ENCODE measurements around the gene CYP51A1. TPM values are rescaled to one million over a fixed set of nuclear protein-coding genes. Genes with fewer than 3 reads are reported as not detected.

Gene CYP51A1
- total RNA-seq, 1 experiment from 2014 or later = 89.0 TPM

DNA sequence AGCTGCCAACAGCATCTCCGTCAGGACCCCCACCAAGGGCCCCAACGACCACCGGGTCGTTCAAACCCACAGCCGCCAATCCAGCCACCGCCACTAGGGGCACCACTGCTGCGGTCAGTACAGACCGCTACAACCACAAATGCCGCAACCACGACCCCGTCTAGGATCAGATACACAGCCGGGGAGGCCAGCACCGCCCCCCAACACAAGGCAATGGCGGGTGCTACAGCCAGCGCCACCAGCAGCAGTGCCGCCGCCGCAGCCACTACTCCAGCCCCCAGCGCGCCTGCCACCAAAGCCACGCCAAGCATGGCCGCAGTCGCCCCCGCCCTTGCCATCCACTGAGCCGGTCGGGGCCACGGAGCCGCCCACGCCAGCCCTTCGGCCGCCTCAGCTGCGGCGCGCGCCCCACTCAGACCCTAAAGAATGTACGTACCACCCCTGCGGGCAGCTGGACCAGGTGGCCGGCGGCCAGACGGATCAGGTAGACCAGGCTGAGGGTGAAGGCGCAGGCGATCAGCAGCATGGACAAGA is 473 bp downstream of the CYP51A1 start:
- Histone ChIP-seq H3K27ac (peak overlapping the region; percentile 73), H3K79me2 (ENCODE audit: low read depth) (peaks cover 49% of the 10 kb centered on the region), H3K9me3 (ENCODE audit: insufficient read depth, low read depth) (no peaks in the 10 kb centered on the region), H3K4me1 (replicated peaks; ENCODE audit: insufficient read depth) (peaks cover 20% of the 10 kb centered on the region), H2AFZ (peak overlapping the region; percentile 85), H4K20me1 (ENCODE audit: insufficient read depth) (peaks cover 24% of the 10 kb centered on the region), H3F3A (ENCODE audit: insufficient read depth, low read depth) (no peaks in the 10 kb centered on the region), H3K27me3 (ENCODE audit: insufficient read depth, low read depth) (no peaks in the 10 kb centered on the region), H3K36me3 (ENCODE audit: low read depth) (peaks cover 23% of the 10 kb centered on the region), H3K4me2 (peak overlapping the region; percentile 86), H3K4me3 (peak overlapping the region; percentile 65), H3K9me2 (ENCODE audit: insufficient read depth) (no peaks in the 10 kb centered on the region)
- no TSS peak for BruUV-seq (replicated peaks)
- intact Hi-C loops (cut with micrococcal nuclease; ENCODE audit: unreplicated experiment) = loop anchor here (1.0 kb wide), 2 partner anchors 313 to 577 kb away; partner anchors contain the start of gene GATAD1
- ChIA-PET CTCF (no interaction called here), POLR2A (ENCODE audit: unreplicated experiment) (no interaction called here)
- TF ChIP-seq EZH2 (IDR thresholded peaks at IDR 0.05; ENCODE audit: low read depth) = no peak
- TF ChIP-seq, protein P1, sequence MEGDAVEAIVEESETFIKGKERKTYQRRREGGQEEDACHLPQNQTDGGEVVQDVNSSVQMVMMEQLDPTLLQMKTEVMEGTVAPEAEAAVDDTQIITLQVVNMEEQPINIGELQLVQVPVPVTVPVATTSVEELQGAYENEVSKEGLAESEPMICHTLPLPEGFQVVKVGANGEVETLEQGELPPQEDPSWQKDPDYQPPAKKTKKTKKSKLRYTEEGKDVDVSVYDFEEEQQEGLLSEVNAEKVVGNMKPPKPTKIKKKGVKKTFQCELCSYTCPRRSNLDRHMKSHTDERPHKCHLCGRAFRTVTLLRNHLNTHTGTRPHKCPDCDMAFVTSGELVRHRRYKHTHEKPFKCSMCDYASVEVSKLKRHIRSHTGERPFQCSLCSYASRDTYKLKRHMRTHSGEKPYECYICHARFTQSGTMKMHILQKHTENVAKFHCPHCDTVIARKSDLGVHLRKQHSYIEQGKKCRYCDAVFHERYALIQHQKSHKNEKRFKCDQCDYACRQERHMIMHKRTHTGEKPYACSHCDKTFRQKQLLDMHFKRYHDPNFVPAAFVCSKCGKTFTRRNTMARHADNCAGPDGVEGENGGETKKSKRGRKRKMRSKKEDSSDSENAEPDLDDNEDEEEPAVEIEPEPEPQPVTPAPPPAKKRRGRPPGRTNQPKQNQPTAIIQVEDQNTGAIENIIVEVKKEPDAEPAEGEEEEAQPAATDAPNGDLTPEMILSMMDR (conservative IDR thresholded peaks at IDR 0.05) = peak; percentile 91
- peak in 1 of 2 experiments; percentile 41 for DNase-seq

DNA sequence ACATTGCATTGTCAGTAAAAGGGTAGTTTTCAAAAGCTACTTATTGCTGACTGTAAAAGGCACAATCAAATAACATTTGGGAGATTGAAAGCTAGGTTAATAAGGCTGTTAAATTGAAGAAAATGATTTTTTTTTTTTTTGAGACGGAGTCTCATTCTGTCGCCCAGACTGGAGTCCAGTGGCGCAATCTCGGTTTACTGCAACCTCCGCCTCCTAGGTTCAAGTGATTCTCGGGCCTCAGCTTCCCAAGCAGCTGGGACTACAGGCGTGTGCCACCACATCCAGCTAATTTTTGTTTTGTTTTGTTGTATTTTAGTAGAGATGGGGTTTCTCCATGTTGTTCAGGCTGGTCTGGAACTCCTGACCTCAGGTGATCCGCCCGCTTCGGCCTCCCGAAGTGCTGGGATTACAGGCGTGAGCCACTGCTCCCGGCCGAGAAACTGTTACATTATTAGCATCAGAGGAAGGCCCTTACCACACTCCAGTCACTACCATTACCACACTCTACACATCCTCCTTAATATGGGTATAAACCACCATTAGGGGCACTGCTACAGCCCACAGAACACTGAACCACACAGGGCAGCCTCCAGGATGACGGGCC is 1.0 kb downstream of the CYP51A1 start:
- no peak overlapping the region for H3K27ac ChIP-seq
- TSS peak; percentile 50 for BruUV-seq (replicated peaks)
- peak overlapping the region; percentile 86 for H3K4me2 ChIP-seq
- H3K36me3 ChIP-seq (ENCODE audit: low read depth) = peaks cover 23% of the 10 kb centered on the region
- H3K9me2 ChIP-seq (ENCODE audit: insufficient read depth) = no peaks in the 10 kb centered on the region
- H2AFZ ChIP-seq = peak overlapping the region; percentile 85
- no peaks in the 10 kb centered on the region for H3K9me3 ChIP-seq (ENCODE audit: insufficient read depth, low read depth)
- no peaks in the 10 kb centered on the region for H3F3A ChIP-seq (ENCODE audit: insufficient read depth, low read depth)
- no peak for DNase-seq
- intact Hi-C loops (cut with micrococcal nuclease; ENCODE audit: unreplicated experiment) = no loop called here
- POLR2A ChIA-PET (ENCODE audit: unreplicated experiment) = no interaction called here
- H4K20me1 ChIP-seq (ENCODE audit: insufficient read depth) = peaks cover 24% of the 10 kb centered on the region
- TF ChIP-seq EZH2 (IDR thresholded peaks at IDR 0.05; ENCODE audit: low read depth) = no peak
- TF ChIP-seq, protein P1 (conservative IDR thresholded peaks at IDR 0.05) = no peak
- peaks cover 20% of the 10 kb centered on the region for H3K4me1 ChIP-seq (replicated peaks; ENCODE audit: insufficient read depth)
- H3K27me3 ChIP-seq (ENCODE audit: insufficient read depth, low read depth) = no peaks in the 10 kb centered on the region
- H3K4me3 ChIP-seq = peak overlapping the region; percentile 65
- H3K79me2 ChIP-seq (ENCODE audit: low read depth) = peaks cover 49% of the 10 kb centered on the region
- CTCF ChIA-PET = interaction anchor here (0.7 kb wide), 3 partner anchors 44 to 476 kb away, joined by 3 to 5 read pairs (median 3); no protein-coding TSS in a partner anchor

DNA sequence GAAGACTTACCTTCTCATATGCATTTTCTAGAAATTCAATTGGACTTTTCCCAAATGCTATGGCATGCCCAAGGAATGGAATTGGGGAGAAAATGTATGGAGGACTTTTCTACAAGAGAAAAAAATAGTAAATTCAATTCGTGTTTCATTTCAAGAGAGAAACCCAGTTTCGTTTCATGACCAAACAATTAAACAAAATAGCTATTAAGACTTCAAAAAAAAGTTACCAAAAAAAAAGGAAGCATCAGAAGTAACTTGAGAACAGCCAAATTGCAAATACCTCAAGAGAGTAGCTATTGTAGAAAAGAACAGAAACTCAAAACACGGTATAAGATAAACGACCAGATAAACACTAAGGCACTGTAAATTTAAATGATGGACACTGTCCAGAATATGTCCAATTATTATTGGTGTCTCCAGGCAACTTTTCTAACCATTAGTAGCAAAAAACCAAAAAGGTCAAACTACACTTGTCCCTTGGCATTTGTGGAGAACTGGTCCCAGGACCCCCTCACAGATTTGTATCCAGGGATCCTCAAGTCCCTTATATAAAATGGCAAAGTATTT is 2.4 kb downstream of the CYP51A1 start:
- Histone ChIP-seq H3K27me3 (ENCODE audit: insufficient read depth, low read depth) (no peaks in the 10 kb centered on the region), H2AFZ (no peak overlapping the region), H3K9me3 (ENCODE audit: insufficient read depth, low read depth) (no peaks in the 10 kb centered on the region), H4K20me1 (ENCODE audit: insufficient read depth) (peaks cover 24% of the 10 kb centered on the region), H3K27ac (no peak overlapping the region), H3K4me2 (peak overlapping the region; percentile 86), H3K4me1 (replicated peaks; ENCODE audit: insufficient read depth) (peaks cover 20% of the 10 kb centered on the region), H3K36me3 (ENCODE audit: low read depth) (peaks cover 34% of the 10 kb centered on the region), H3F3A (ENCODE audit: insufficient read depth, low read depth) (no peaks in the 10 kb centered on the region), H3K79me2 (ENCODE audit: low read depth) (peaks cover 53% of the 10 kb centered on the region), H3K4me3 (peak overlapping the region; percentile 65; the same call in 1 of the 2 replicates), H3K9me2 (ENCODE audit: insufficient read depth) (no peaks in the 10 kb centered on the region)
- intact Hi-C loops (cut with micrococcal nuclease; ENCODE audit: unreplicated experiment) = no loop called here
- no peak for DNase-seq
- BruUV-seq (replicated peaks) = no TSS peak
- ChIA-PET POLR2A (ENCODE audit: unreplicated experiment) (interaction anchor here (0.6 kb wide), 1 partner anchor 55 kb away, joined by 20 read pairs; no protein-coding TSS in a partner anchor), CTCF (no interaction called here)
- TF ChIP-seq, protein P1 (conservative IDR thresholded peaks at IDR 0.05) = no peak
- no peak for TF ChIP-seq EZH2 (IDR thresholded peaks at IDR 0.05; ENCODE audit: low read depth)
